ENCODE results near the gene PSMB11. TPM values are rescaled to one million over a fixed set of nuclear protein-coding genes. Genes with fewer than 3 reads are reported as not detected.

Gene PSMB11
- total and polyA plus RNA-seq, 2 donors (not counting 1 experiment from before 2014, with no cell fraction given), result not detected

- H3K9ac ChIP-seq (ENCODE audit: low read length), result no peak overlapping the region
- no peaks in the 10 kb centered on the region for H3K9me3 ChIP-seq (ENCODE audit: control extremely low read depth in 1 of 3, control insufficient read depth in 2 of 3, insufficient read depth in 1 of 3, low read length in 2 of 3)
- DNase-seq (no peak), ATAC-seq (ENCODE audit: low read depth) (no peak)
- intact Hi-C loops (cut with micrococcal nuclease), result no loop called here
- peaks cover 4 to 70% of the 10 kb centered on the region in 2 experiments for H3K36me3 ChIP-seq (replicated peaks in 1 of 2; ENCODE audit: control extremely low read depth in 1 of 2, control insufficient read depth in 1 of 2, extremely low read depth in 1 of 2, insufficient read depth in 2 of 2, low read length in 1 of 2)
- Mint-ChIP-seq H3K9me3 (ENCODE audit: insufficient read depth) (no peaks in the 10 kb centered on the region), H3K4me3 (no peak overlapping the region), H3K27me3 (no peaks in the 10 kb centered on the region), H3K27ac (peak overlapping the region; percentile 83), H3K4me1 (peaks cover 38% of the 10 kb centered on the region)
- H3K4me3 ChIP-seq (ENCODE audit: control extremely low read depth in 1 of 5, extremely low read depth in 1 of 5, insufficient read depth in 1 of 5, low read depth in 2 of 5, low read length in 4 of 5), result no peak overlapping the region
- peaks cover 52% of the 10 kb centered on the region for H3K79me2 ChIP-seq (ENCODE audit: control insufficient read depth, insufficient read depth, low read length)
- no peak overlapping the region for H3K27ac ChIP-seq (ENCODE audit: low read length in 2 of 2)
- POLR2A ChIA-PET, result interaction anchor here (0.5 to 1.1 kb wide), 3 partner anchors 9 to 253 kb away, joined by 3 to 7 read pairs (median 3); partner anchors contain the start of genes ACIN1, C14orf119 and PABPN1
- H3K27me3 ChIP-seq (replicated peaks in 1 of 4; ENCODE audit: control extremely low read depth in 1 of 4, control insufficient read depth in 3 of 4, insufficient read depth in 4 of 4, low read length in 3 of 4), result no peaks in the 10 kb centered on the region
- 93% methylated on average over 5 of the region's 14 CpGs for WGBS (ENCODE audit: insufficient coverage)
- H4K20me1 ChIP-seq (ENCODE audit: control insufficient read depth, insufficient read depth, low read length, poor library complexity, severe bottlenecking), result peaks cover 54% of the 10 kb centered on the region
- peaks cover 21 to 41% of the 10 kb centered on the region in 2 donors for H3K4me1 ChIP-seq (ENCODE audit: control insufficient read depth in 2 of 2, insufficient read depth in 2 of 2, low read length in 2 of 2)
- CTCF ChIA-PET, result interaction anchor here (0.7 to 19.1 kb wide), 51 partner anchors 9 to 694 kb away, joined by 3 to 1134 read pairs (median 3); partner anchors contain the start of genes ACIN1, AJUBA, C14orf119 and PPP1R3E
- H3K4me2 ChIP-seq (replicated peaks; ENCODE audit: low read depth, low read length, poor library complexity, severe bottlenecking), result no peak overlapping the region
- TF ChIP-seq CTCF (IDR thresholded peaks at IDR 0.05), result no peak
- TF ChIP-seq EZH2 (IDR thresholded peaks at IDR 0.05; ENCODE audit: borderline replicate concordance, insufficient read depth, low read depth, low read length, poor library complexity, severe bottlenecking), result no peak
- H2AFZ ChIP-seq (ENCODE audit: insufficient read depth, low read depth, low read length, poor library complexity, severe bottlenecking), result no peak overlapping the region
Observed at GRCh38 chr14:23067847-23068788, 26.1 kb downstream of the PSMB11 start.
